ENCODE measurements around the gene XRCC3.

The XRCC3 gene

DNA sequence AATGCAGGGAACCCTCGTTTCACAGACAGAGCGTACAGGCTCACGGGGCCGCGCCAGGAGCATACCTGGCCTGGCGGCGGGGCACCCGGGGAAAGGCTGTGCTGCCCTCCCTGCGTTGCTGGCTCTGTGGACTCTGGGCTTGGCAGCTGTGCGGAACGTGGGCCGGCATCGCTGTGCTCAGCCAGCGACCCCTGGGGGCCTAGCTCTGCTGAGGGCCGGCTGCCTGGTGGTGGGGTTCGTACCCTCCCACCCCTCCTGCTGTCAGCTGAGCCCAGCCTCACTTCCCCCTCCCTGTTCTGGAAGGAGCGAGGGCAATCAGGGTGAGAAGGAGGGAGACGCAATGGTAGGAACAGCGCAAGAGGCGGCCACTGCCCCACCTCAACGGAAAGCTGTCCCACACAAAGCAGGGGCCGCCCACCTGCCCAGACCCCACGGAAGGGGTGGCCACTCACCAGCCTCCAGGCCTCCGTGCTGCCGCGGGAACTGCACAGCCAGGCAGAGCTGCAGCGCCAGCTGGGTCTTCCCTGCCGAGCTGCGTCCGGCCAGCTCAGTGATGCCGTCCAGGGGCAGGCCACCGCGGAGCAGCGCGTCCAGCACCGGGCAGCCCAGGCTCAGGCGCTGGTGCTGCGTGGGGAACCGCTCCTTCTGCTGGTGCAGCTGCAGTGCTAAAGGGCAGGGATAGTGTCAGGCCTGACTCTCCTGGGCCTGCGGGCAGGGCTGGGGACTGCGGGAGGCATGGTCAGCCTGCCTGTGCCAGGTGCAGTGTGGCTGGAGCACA lies 8.5 kb downstream of the XRCC3 start:
- DNase-seq (ENCODE audit: low spot score) = no peak

DNA sequence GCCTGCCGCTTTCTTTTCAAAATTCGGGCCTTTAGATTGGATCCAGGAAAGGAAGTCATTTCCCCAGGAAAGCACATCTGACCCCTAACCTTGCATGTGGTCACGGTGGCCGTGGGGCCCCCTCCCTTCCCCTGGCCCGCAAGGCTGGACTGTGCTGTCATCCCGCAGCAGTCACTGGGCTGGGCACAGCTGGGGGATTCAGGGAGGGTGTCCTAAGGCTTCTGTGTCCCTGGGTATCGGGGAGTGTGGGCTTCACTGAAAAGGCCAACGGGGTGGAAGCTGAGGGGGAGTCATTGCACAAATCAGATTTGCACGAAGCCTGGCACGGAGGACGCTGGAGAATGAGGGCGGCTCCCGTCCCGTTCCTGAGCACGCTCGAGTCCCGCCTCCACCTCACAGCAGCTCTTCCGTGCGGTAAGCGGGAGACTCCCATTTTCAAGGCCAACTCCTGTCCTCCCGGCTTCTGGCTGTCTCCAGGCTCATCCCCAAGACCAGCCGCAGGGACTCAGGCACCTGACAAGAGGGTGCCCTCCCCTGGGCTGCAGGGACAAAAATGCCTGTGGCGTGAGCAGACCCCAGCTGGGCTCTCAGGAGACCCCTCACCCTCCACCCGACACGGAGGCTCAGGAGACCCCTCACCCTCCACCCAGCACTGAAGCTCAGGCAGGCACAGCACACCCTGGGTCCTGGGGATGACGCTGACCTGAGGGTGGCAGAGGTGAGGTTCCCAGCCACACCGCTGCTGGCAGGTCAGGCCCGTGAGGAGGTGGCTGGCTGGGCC lies 9.6 kb downstream of the XRCC3 start:
- DNase-seq (ENCODE audit: low spot score) = no peak

DNA sequence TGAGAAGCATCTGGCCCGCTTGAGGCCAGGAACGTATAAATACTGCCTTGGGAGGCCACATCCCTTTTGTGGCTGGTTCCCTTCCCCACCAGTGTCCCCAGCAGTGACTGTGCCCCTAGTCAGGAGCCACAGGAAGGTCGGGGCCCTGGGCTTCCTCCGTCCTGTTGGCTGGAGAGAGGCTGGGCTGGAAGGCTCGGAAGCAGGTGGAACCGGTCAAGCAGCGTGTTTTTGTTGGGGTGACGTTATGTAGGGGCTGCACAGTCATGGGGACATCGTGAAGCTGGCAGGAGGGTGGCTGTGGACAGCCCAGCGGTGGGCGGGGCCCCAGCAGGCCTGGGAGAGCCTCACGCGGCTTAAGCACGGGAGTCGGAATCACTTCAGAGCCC lies 10.1 kb downstream of the XRCC3 start:
- no peak for DNase-seq (ENCODE audit: low spot score)

GRCh38 chr14:103704708-103705107 lies 10.5 kb downstream of the XRCC3 start:
- no peak for DNase-seq (ENCODE audit: low spot score)

GRCh38 chr14:103703433-103704385 lies 11.5 kb downstream of the XRCC3 start:
- DNase-seq (ENCODE audit: low spot score) = no peak

GRCh38 chr14:103702497-103703432 lies 12.5 kb downstream of the XRCC3 start:
- DNase-seq (ENCODE audit: low spot score) = no peak

- no peak for DNase-seq (ENCODE audit: low spot score)
Observed at GRCh38 chr14:103702095-103702494, 13.2 kb downstream of the XRCC3 start.

DNA sequence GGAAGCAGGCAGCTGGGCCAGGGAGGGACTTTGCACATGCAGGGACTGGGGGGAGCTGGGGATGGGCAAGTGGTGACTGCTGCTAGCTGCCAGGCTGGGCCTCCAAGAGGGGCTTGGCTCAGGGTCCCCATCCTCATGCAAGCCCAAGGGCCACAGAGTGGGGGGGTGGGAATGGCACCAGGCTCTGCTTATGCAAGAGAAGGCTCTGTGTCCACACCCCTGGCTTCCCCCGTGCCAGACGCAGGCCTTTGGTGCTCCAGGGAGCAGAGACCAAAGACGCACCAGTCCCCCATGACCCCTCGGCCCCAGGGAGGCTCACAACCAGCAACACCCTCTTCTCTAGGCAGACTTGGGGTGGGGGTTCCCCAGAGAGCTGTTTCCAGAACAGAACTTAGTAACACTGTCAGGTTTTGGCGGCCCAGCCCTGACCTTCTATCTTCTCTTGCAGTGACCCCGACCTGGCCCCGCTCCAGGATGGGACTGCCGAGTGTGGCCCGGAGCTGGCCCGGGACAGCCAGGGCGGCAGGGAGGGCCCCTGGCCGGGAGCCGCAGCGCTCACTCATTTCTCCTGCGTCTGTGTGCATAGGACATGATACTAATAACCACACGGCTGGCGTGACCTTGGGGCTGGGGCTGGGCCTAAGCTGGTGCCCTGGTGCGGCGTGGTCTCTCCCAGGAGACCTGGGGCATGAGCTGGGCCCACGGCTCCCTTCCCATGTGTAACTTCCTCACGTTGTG lies 14.3 kb downstream of the XRCC3 start:
- no peak for DNase-seq (ENCODE audit: low spot score)

GRCh38 chr14:103699901-103700752 lies 15.1 kb downstream of the XRCC3 start:
- no peak for DNase-seq (ENCODE audit: low spot score)

GRCh38 chr14:103699261-103699661 lies 16.0 kb downstream of the XRCC3 start:
- no peak for DNase-seq (ENCODE audit: low spot score)

DNA sequence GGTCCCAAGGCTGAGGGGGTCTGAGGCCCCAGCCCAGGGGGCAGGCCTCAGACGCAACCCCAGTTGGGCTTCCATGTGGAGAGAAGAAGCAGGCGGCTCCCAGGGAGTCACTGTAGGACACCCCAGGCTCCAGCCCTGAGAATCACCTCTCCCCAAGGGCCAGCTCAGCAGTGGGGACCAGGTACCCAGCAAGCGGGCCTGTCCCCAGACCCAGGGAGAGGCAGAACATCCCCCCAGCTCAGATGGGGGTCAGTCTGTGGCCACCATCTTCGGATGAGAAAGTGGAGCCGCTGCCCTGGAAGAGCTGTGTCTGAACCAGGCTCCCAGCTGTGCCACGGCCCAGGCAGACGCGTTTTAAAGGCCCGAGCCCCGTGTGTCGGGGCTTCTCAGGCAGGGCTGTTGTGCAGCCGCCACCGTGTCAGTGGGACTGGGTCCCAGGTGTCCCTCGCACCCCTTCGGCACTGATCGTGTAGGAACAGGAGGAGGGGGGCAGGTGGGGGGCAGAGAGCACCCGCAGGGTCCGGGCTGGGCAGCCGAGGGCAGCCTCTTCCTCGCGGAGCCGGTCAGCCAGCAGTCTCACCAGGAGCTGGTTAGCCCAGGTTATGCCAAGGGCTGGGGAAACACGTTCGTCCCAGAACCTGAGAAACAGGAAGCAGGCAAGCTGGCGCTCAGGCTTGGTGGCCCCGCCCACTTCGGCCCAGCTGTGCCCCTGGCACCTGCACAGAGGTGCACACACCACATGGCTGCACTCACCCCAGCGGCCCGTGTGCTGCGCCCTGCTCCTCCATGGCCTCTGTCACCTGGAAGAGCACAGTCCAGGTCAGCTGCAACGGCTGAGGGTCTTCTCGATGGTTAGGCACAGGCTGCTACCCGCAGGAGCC lies 16.6 kb downstream of the XRCC3 start:
- DNase-seq (ENCODE audit: low spot score) = no peak

GRCh38 chr14:103697603-103698379 lies 17.5 kb downstream of the XRCC3 start:
- DNase-seq (ENCODE audit: low spot score) = no peak

- no peak for DNase-seq (ENCODE audit: low spot score)
Observed at GRCh38 chr14:103697206-103697602, 18.0 kb downstream of the XRCC3 start.

DNA sequence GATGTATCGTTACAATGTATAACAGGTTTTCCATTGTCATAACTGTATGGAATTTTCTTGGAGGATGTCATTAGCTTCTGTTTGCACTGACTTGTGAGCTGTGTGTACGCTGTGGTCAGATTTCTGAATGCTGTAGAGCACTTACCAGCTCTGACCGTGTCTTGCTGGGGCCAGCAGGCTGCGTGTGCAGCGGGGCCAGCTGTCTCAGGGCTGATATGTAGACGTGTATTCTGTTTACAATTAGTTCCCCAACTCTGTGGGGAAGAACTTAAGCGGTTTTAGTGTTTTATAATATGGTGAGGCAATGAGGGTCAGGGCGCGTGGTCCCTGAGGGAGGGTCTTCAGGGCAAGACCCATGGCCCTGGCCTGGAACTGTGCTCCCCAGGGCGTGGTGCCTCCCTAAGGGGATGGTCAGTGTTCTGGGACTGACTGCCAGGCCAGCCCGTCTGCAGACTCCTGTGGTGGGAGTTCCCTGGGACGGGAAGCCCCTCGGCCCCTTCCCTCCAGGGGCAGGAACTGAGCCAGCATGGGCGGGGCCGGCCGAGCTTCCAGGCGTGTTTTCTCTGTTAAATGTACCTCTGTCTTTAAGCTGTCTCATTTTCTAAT lies 18.7 kb downstream of the XRCC3 start:
- DNase-seq (ENCODE audit: low spot score) = no peak

- no peak for DNase-seq (ENCODE audit: low spot score)
Observed at GRCh38 chr14:103696070-103696402, 19.2 kb downstream of the XRCC3 start.

- no peak for DNase-seq (ENCODE audit: low spot score)
Observed at GRCh38 chr14:103695296-103696069, 19.8 kb downstream of the XRCC3 start.

- DNase-seq (ENCODE audit: low spot score) = no peak
Observed at GRCh38 chr14:103694572-103695026, 20.7 kb downstream of the XRCC3 start.

All from LoVo (cell line).